Measurements from ENCODE around the gene PDE9A. TPM values are rescaled to one million over a fixed set of nuclear protein-coding genes. Genes with fewer than 3 reads are reported as not detected.
A peak's percentile ranks its signal among the peaks of the same experiment; 100 is the strongest.

Gene PDE9A
- total and polyA plus RNA-seq, 9 donors, result 3.9 to 11.3 (median 6.9) TPM

GRCh38 chr21:42781971-42782722 lies 128.7 kb downstream of the PDE9A start:
- TF ChIP-seq POLR2A (IDR thresholded peaks at IDR 0.05) (no peak), EP300 (IDR thresholded peaks at IDR 0.05) (no peak)
- TF ChIP-seq, protein P1, sequence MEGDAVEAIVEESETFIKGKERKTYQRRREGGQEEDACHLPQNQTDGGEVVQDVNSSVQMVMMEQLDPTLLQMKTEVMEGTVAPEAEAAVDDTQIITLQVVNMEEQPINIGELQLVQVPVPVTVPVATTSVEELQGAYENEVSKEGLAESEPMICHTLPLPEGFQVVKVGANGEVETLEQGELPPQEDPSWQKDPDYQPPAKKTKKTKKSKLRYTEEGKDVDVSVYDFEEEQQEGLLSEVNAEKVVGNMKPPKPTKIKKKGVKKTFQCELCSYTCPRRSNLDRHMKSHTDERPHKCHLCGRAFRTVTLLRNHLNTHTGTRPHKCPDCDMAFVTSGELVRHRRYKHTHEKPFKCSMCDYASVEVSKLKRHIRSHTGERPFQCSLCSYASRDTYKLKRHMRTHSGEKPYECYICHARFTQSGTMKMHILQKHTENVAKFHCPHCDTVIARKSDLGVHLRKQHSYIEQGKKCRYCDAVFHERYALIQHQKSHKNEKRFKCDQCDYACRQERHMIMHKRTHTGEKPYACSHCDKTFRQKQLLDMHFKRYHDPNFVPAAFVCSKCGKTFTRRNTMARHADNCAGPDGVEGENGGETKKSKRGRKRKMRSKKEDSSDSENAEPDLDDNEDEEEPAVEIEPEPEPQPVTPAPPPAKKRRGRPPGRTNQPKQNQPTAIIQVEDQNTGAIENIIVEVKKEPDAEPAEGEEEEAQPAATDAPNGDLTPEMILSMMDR (IDR thresholded peaks at IDR 0.05), result no peak
- Histone ChIP-seq H3K27ac (peak overlapping the region in 1 of 2 donors; percentile 35), H3K9me3 (no peaks in the 10 kb centered on the region), H3K4me3 (no peak overlapping the region), H3K27me3 (no peaks in the 10 kb centered on the region), H3K36me3 (no peaks in the 10 kb centered on the region), H3K4me1 (ENCODE audit: insufficient read depth) (peaks cover 16% of the 10 kb centered on the region)
- 50 to 60% (median 52%) methylated on average over 14 of the region's 14 CpGs for WGBS, 3 donors
- peak; percentile 62 to 76 (median 73) for DNase-seq
- intact Hi-C loops (cut with DNase I), result loop anchor here in 1 of 4 donors (10.0 kb wide), 2 partner anchors 47 to 97 kb away; no protein-coding TSS in a partner anchor

DNA sequence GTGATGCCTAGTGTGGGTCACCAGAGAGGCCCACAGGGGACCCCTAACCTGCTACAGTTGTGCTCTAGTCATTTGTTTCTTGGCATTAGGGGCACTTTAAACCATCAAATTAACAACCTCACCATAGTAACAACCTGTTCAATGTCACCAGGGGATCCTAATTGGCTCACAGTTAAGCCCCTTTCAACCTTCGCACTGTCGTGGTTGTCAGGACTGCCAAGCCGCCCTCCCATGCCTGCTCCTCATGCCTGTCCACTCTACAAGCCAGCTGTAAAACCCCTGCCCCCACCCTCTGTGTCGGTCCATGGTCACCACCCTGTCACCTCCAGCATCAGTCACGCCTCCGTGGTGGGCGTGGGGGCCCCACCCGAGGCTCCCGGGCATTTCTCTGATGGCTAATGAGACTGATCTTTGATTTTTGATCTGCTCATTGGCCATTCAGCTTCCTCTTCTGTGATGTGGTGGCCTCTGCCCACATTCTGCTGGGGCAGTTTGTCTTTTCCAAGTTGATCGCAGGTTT lies 129.4 kb downstream of the PDE9A start:
- 82 to 90% (median 87%) methylated on average over 10 of the region's 10 CpGs for WGBS, 3 donors
- DNase-seq, result no peak
- intact Hi-C loops (cut with DNase I), result loop anchor here in 1 of 4 donors (10.0 kb wide), 2 partner anchors 48 to 98 kb away; no protein-coding TSS in a partner anchor
- Histone ChIP-seq H3K9me3 (no peaks in the 10 kb centered on the region), H3K4me1 (ENCODE audit: insufficient read depth) (peaks cover 16% of the 10 kb centered on the region), H3K27me3 (no peaks in the 10 kb centered on the region), H3K27ac (peak overlapping the region in 1 of 2 donors; percentile 35), H3K4me3 (no peak overlapping the region), H3K36me3 (no peaks in the 10 kb centered on the region)
- TF ChIP-seq POLR2A (IDR thresholded peaks at IDR 0.05) (no peak), EP300 (IDR thresholded peaks at IDR 0.05) (no peak)
- TF ChIP-seq, protein P1 (IDR thresholded peaks at IDR 0.05), result no peak

GRCh38 chr21:42784276-42784675 lies 130.9 kb downstream of the PDE9A start:
- TF ChIP-seq, protein P1 (IDR thresholded peaks at IDR 0.05), result no peak
- TF ChIP-seq EP300 (IDR thresholded peaks at IDR 0.05) (no peak), POLR2A (IDR thresholded peaks at IDR 0.05) (no peak)
- H3K4me1 ChIP-seq (ENCODE audit: insufficient read depth), result peaks cover 16% of the 10 kb centered on the region
- 33 to 40% (median 34%) methylated on average over 8 of the region's 8 CpGs for WGBS, 3 donors
- no peaks in the 10 kb centered on the region for H3K36me3 ChIP-seq
- no peak overlapping the region for H3K27ac ChIP-seq
- H3K9me3 ChIP-seq, result no peaks in the 10 kb centered on the region
- DNase-seq, result peak in 1 of 5 donors; percentile 32
- H3K27me3 ChIP-seq, result no peaks in the 10 kb centered on the region
- intact Hi-C loops (cut with DNase I), result loop anchor here in 1 of 4 donors (10.0 kb wide), 2 partner anchors 49 to 99 kb away; no protein-coding TSS in a partner anchor
- no peak overlapping the region for H3K4me3 ChIP-seq

- Histone ChIP-seq H3K27ac (no peak overlapping the region), H3K27me3 (no peaks in the 10 kb centered on the region)
- intact Hi-C loops (cut with DNase I), result loop anchor here in 1 of 4 donors (10.0 kb wide), 2 partner anchors 50 to 100 kb away; no protein-coding TSS in a partner anchor
These were observed 131.6 kb downstream of the PDE9A start for GRCh38 chr21:42784896-42785451.

More at GRCh38 chr21:42784896-42785451, 131.6 kb downstream of the PDE9A start:
- DNase-seq, result no peak
- H3K9me3 ChIP-seq, result no peaks in the 10 kb centered on the region
- TF ChIP-seq POLR2A (IDR thresholded peaks at IDR 0.05) (no peak), EP300 (IDR thresholded peaks at IDR 0.05) (no peak)
- TF ChIP-seq, protein P1 (IDR thresholded peaks at IDR 0.05), result no peak
- H3K4me3 ChIP-seq, result no peak overlapping the region
- H3K4me1 ChIP-seq (ENCODE audit: insufficient read depth), result peaks cover 16% of the 10 kb centered on the region
- WGBS, 3 donors, result 91 to 92% (median 91%) methylated on average over 17 of the region's 17 CpGs
- H3K36me3 ChIP-seq, result no peaks in the 10 kb centered on the region
